WTC11 (cell line): ENCODE measurements around the gene PPARA. TPM values are rescaled to one million over a fixed set of nuclear protein-coding genes. Genes with fewer than 3 reads are reported as not detected.

Source experiments
- ATAC-seq: fragments of 200-7000 bp; cut with Tn5 transposase; 2 replicates; pipeline ENCODE4 v1.10.0; 2021; ENCODE audit warnings: mild to moderate bottlenecking, moderate library complexity
- CTCF ChIA-PET: fragments of 300-600 bp; sonication (Branson Sonifier 250); formaldehyde crosslinking; loops from one replicate; lab custom pipeline; 2021; ENCODE audit warnings: antibody characterized with exemption; lab: Charles Lee
- POLR2A ChIA-PET: fragments of 350-600 bp; sonication (Branson Sonifier 250); formaldehyde crosslinking; loops from one replicate; lab custom pipeline; 2021; ENCODE audit warnings: antibody characterized with exemption; lab: Charles Lee
- DNase-seq: peaks from one replicate; pipeline ENCODE4 v3.0.0; 2021; ENCODE audit warnings: low spot score
- H3K27ac Mint-ChIP-seq: 2 replicates; pipeline ENCODE4 v1.8.0; 2021; ENCODE audit warnings: mixed read lengths
- H3K27me3 Mint-ChIP-seq: 2 replicates; pipeline ENCODE4 v1.8.0; 2021; ENCODE audit warnings: low read depth, mild to moderate bottlenecking, moderate library complexity, mixed read lengths
- H3K36me3 Mint-ChIP-seq: 2 replicates; pipeline ENCODE4 v1.8.0; 2021; ENCODE audit warnings: mixed read lengths
- H3K4me1 Mint-ChIP-seq: 2 replicates; pipeline ENCODE4 v1.8.0; 2022; ENCODE audit warnings: mixed read lengths
- H3K4me3 Mint-ChIP-seq: 2 replicates; pipeline ENCODE4 v1.8.0; 2021; ENCODE audit warnings: mild to moderate bottlenecking, moderate library complexity, mixed read lengths
- H3K9me3 Mint-ChIP-seq: 2 replicates; pipeline ENCODE4 v1.8.0; 2021; ENCODE audit warnings: mixed read lengths
- AFF4 ChIP-seq: sonication (generic); formaldehyde crosslinking; IDR thresholded peaks from 2 replicates; pipeline ENCODE4 v1.8.1; 2023; ENCODE audit warnings: mild to moderate bottlenecking, missing genetic modification reagents, borderline replicate concordance
- E2F4 ChIP-seq: sonication (generic); formaldehyde crosslinking; IDR thresholded peaks from 2 replicates; pipeline ENCODE4 v1.8.1; 2022; ENCODE audit warnings: low read depth, mild to moderate bottlenecking, moderate library complexity, missing genetic modification reagents, borderline replicate concordance
- GABPB1 ChIP-seq: sonication (generic); formaldehyde crosslinking; IDR thresholded peaks from 2 replicates; pipeline ENCODE4 v1.8.1; 2023; ENCODE audit warnings: mild to moderate bottlenecking, missing genetic modification reagents
- HMGXB4 ChIP-seq: sonication (generic); formaldehyde crosslinking; IDR thresholded peaks from 2 replicates; pipeline ENCODE4 v1.8.1; 2023; ENCODE audit warnings: mild to moderate bottlenecking, moderate library complexity, missing genetic modification reagents
- JAZF1 ChIP-seq: fragments of 250-450 bp; sonication (Bioruptor Pico); IDR thresholded peaks from 2 replicates; pipeline ENCODE4 v1.9.0; 2021; ENCODE audit warnings: moderate library complexity, mild to moderate bottlenecking, inconsistent platforms
- KAT7 ChIP-seq: sonication (generic); formaldehyde crosslinking; IDR thresholded peaks from 2 replicates; pipeline ENCODE4 v1.8.1; 2023; ENCODE audit warnings: missing genetic modification reagents, mild to moderate bottlenecking, borderline replicate concordance
- MLX ChIP-seq: sonication (generic); formaldehyde crosslinking; IDR thresholded peaks from 2 replicates; pipeline ENCODE4 v1.8.1; 2023; ENCODE audit warnings: mild to moderate bottlenecking, missing genetic modification reagents, moderate library complexity
- NFE2L1 ChIP-seq: sonication (generic); formaldehyde crosslinking; IDR thresholded peaks from 2 replicates; pipeline ENCODE4 v1.8.1; 2023; ENCODE audit warnings: missing genetic modification reagents
- NFYB ChIP-seq: sonication (generic); formaldehyde crosslinking; conservative IDR thresholded peaks from 2 replicates; pipeline ENCODE4 v1.8.0; 2022; ENCODE audit warnings: low read depth, missing genetic modification reagents
- NR2C2 ChIP-seq: sonication (generic); formaldehyde crosslinking; IDR thresholded peaks from 2 replicates; pipeline ENCODE4 v1.8.0; 2022; ENCODE audit warnings: mild to moderate bottlenecking, missing genetic modification reagents
- OVOL2 ChIP-seq: fragments of 250-450 bp; sonication (Bioruptor Pico); IDR thresholded peaks from 2 replicates; pipeline ENCODE4 v1.9.0; 2021; ENCODE audit warnings: mild to moderate bottlenecking, borderline replicate concordance
- SMAD3 ChIP-seq: sonication (generic); formaldehyde crosslinking; IDR thresholded peaks from 2 replicates; pipeline ENCODE4 v1.8.0; 2022; ENCODE audit warnings: missing genetic modification reagents, mild to moderate bottlenecking, borderline replicate concordance
- TEAD4 ChIP-seq: sonication (generic); formaldehyde crosslinking; IDR thresholded peaks from 2 replicates; pipeline ENCODE4 v1.8.0; 2022; ENCODE audit warnings: mild to moderate bottlenecking, missing genetic modification reagents
- USF1 ChIP-seq: sonication (generic); formaldehyde crosslinking; IDR thresholded peaks from 2 replicates; pipeline ENCODE4 v1.8.0; 2022; ENCODE audit warnings: mild to moderate bottlenecking, missing genetic modification reagents
- ZBTB43 ChIP-seq: sonication (generic); formaldehyde crosslinking; IDR thresholded peaks from 2 replicates; pipeline ENCODE4 v1.8.1; 2023; ENCODE audit warnings: mild to moderate bottlenecking, missing genetic modification reagents
- ZMAT4 ChIP-seq: fragments of 250-450 bp; sonication (Bioruptor Pico); IDR thresholded peaks from 2 replicates; pipeline ENCODE4 v1.9.0; 2021; ENCODE audit warnings: mild to moderate bottlenecking
- ZNF219 ChIP-seq: sonication (generic); formaldehyde crosslinking; IDR thresholded peaks from 2 replicates; pipeline ENCODE4 v1.8.0; 2023; ENCODE audit warnings: missing genetic modification reagents, mild to moderate bottlenecking, borderline replicate concordance
- ZNF263 ChIP-seq: sonication (generic); formaldehyde crosslinking; IDR thresholded peaks from 2 replicates; pipeline ENCODE4 v1.8.1; 2022; ENCODE audit warnings: low read depth, mild to moderate bottlenecking, moderate library complexity, missing genetic modification reagents
- ZNF317 ChIP-seq: sonication (generic); formaldehyde crosslinking; IDR thresholded peaks from 2 replicates; pipeline ENCODE4 v1.8.1; 2023; ENCODE audit warnings: low read depth, mild to moderate bottlenecking, moderate library complexity, missing genetic modification reagents, borderline replicate concordance
- ZNF512 ChIP-seq: sonication (generic); formaldehyde crosslinking; IDR thresholded peaks from 2 replicates; pipeline ENCODE4 v1.8.1; 2022; ENCODE audit warnings: missing genetic modification reagents, borderline replicate concordance
- total RNA-seq: library from RNA; stranded (reverse); gene quantifications from 3 replicates; pipeline ENCODE4 v1.2.3, GENCODE V29; 2021

PPARA gene
- total RNA-seq, 1 experiment from 2014 or later, result 9.3 TPM

- Mint-ChIP-seq H3K27me3 (peaks cover 12% of the 10 kb centered on the region), H3K27ac (no peak overlapping the region), H3K4me1 (no peaks in the 10 kb centered on the region), H3K9me3 (no peaks in the 10 kb centered on the region), H3K36me3 (no peaks in the 10 kb centered on the region), H3K4me3 (no peak overlapping the region)
- no peak for ATAC-seq
- POLR2A ChIA-PET, result no interaction called here
- CTCF ChIA-PET, result interaction anchor here (1.8 to 2.1 kb wide), 2 partner anchors 26 to 136 kb away, joined by 5 to 7 read pairs; no protein-coding TSS in a partner anchor
- TF ChIP-seq NFE2L1 (CRISPR knock-in tag) (no peak), NR2C2 (CRISPR knock-in tag) (no peak), NFYB (CRISPR knock-in tag) (no peak), MLX (CRISPR knock-in tag) (no peak), KAT7 (CRISPR knock-in tag) (no peak), E2F4 (CRISPR knock-in tag) (no peak), USF1 (CRISPR knock-in tag) (no peak), GABPB1 (no peak), SMAD3 (CRISPR knock-in tag) (no peak), ZNF263 (no peak), JAZF1 (CRISPR knock-in tag) (no peak), ZNF219 (CRISPR knock-in tag) (no peak)
- DNase-seq, result no peak
Observed at GRCh38 chr22:46142548-46143490, 7.5 kb upstream of the PPARA start.

- Mint-ChIP-seq H3K9me3 (no peaks in the 10 kb centered on the region), H3K4me1 (no peaks in the 10 kb centered on the region), H3K36me3 (no peaks in the 10 kb centered on the region), H3K4me3 (no peak overlapping the region), H3K27me3 (peaks cover 20% of the 10 kb centered on the region), H3K27ac (no peak overlapping the region)
- DNase-seq (no peak), ATAC-seq (no peak)
- CTCF ChIA-PET, result interaction anchor here (1.8 to 2.1 kb wide), 2 partner anchors 27 to 137 kb away, joined by 5 to 7 read pairs; no protein-coding TSS in a partner anchor
- POLR2A ChIA-PET, result no interaction called here
- TF ChIP-seq ZNF317, result no peak
- no peak for TF ChIP-seq AFF4 (CRISPR knock-in tag)
- TF ChIP-seq SMAD3 (CRISPR knock-in tag), result no peak
- no peak for TF ChIP-seq NFYB (CRISPR knock-in tag)
- no peak for TF ChIP-seq TEAD4
- TF ChIP-seq ZNF512 (CRISPR knock-in tag), result no peak
- no peak for TF ChIP-seq ZMAT4
- TF ChIP-seq ZBTB43 (CRISPR knock-in tag), result no peak
- no peak for TF ChIP-seq OVOL2 (CRISPR knock-in tag)
- TF ChIP-seq HMGXB4, result no peak
Observed at GRCh38 chr22:46143491-46144147, 6.7 kb upstream of the PPARA start.
